A673 (cell line): ENCODE results near the gene CELF1. TPM values are rescaled to one million over a fixed set of nuclear protein-coding genes. Genes with fewer than 3 reads are reported as not detected.
A peak's percentile ranks its signal among the peaks of the same experiment; 100 is the strongest.

Experiments
- BruUV-seq: library from RNA; stranded (reverse); fragments of 400-500 nt; replicated peaks from 2 replicates; lab custom pipeline; 2021; lab: Mats Ljungman, UMichigan
- CTCF ChIA-PET: fragments of 300-600 bp; sonication (Branson Sonifier 250); formaldehyde crosslinking; loops from one replicate; lab custom pipeline; 2022; ENCODE audit warnings: antibody characterized with exemption; lab: Charles Lee
- POLR2A ChIA-PET: fragments of 300-600 bp; sonication (Branson Sonifier 250); formaldehyde crosslinking; loops from one replicate; lab custom pipeline; 2022; ENCODE audit warnings: antibody characterized with exemption; ENCODE audit not compliant: low non-redundant PET; lab: Charles Lee
- DNase-seq: peaks from one replicate; pipeline ENCODE4 v3.0.0-alpha.2; 2015; ENCODE audit warnings: low spot score
- H3K27ac ChIP-seq: fragments of 200-600 bp; sonication (generic); 2 replicates; pipeline ENCODE4 v1.5.1; 2016; ENCODE audit warnings: mixed run types, low read depth, mild to moderate bottlenecking, mixed read lengths, antibody characterized with exemption, low read length; ENCODE audit not compliant: poor library complexity, severe bottlenecking
- H3K27me3 ChIP-seq: fragments of 200-600 bp; sonication (generic); replicated peaks from 2 replicates; pipeline ENCODE4 v1.6.1; 2017; ENCODE audit warnings: mixed run types, low read depth, mild to moderate bottlenecking, mixed read lengths, antibody characterized with exemption, low read length; ENCODE audit not compliant: insufficient read depth, poor library complexity
- H3K36me3 ChIP-seq: fragments of 200-600 bp; sonication (generic); 2 replicates; pipeline ENCODE4 v1.6.1; 2016; ENCODE audit warnings: mixed run types, mild to moderate bottlenecking, mixed read lengths, antibody characterized with exemption, low read length; ENCODE audit not compliant: insufficient read depth, poor library complexity, severe bottlenecking
- H3K4me1 ChIP-seq: fragments of 200-600 bp; sonication (generic); 2 replicates; pipeline ENCODE4 v1.6.1; 2017; ENCODE audit warnings: mixed run types, mild to moderate bottlenecking, mixed read lengths, antibody characterized with exemption, low read length; ENCODE audit not compliant: insufficient read depth, poor library complexity, severe bottlenecking
- H3K4me3 ChIP-seq: fragments of 200-600 bp; sonication (generic); 2 replicates; pipeline ENCODE4 v1.5.1; 2016; ENCODE audit warnings: low read depth, mixed run types, mild to moderate bottlenecking, mixed read lengths, low read length; ENCODE audit not compliant: poor library complexity, severe bottlenecking
- H3K9me3 ChIP-seq: fragments of 200-600 bp; sonication (generic); 2 replicates; pipeline ENCODE4 v1.6.1; 2016; ENCODE audit warnings: mixed run types, low read depth, mild to moderate bottlenecking, mixed read lengths, antibody characterized with exemption, low read length; ENCODE audit not compliant: poor library complexity, severe bottlenecking
- EZH2 ChIP-seq: fragments of 200-600 bp; sonication (generic); IDR thresholded peaks from 2 replicates; pipeline ENCODE4 v1.6.1; 2017; ENCODE audit warnings: borderline replicate concordance, low read depth, mild to moderate bottlenecking, mixed read lengths, antibody characterized with exemption, low read length; ENCODE audit not compliant: poor library complexity, severe bottlenecking
- intact Hi-C: fragments of 100-400 bp; cut with micrococcal nuclease; formaldehyde crosslinking; loops from one replicate; pipeline ENCODE4 v1.10.0; 2022; ENCODE audit not compliant: unreplicated experiment
- total RNA-seq: library from RNA; stranded (reverse); gene quantifications from 2 replicates; pipeline ENCODE4 v1.2.3, GENCODE V29; 2021
- TF ChIP-seq, protein P1 (sequence below): fragments of 300-800, 200-600 bp; sonication (generic); conservative IDR thresholded peaks from 2 replicates; pipeline ENCODE4 v1.5.1; 2017; ENCODE audit warnings: low read depth, mild to moderate bottlenecking, antibody characterized with exemption, low read length, moderate library complexity, mixed read lengths

Gene CELF1
- total RNA-seq, 1 experiment from 2014 or later: 257 TPM

DNA sequence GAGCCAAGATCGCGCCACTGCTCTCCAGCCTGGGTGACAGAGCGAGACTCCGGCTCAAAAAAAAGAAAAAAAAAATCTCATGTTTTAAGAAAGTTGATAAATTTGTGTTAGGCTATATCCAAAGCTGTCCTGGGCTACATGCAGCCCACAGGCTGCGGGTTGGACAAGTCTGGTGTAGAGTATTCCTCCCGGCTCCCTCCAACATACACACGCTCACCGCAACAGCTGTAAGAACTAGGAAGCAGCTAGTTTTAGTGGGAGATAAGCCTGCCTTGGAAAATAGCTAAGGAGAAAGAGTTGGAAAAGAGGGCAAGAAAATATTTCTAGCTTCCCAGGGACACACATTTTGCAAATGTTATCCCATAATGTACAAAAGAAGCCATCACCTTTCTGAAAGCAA lies 46.6 kb downstream of the CELF1 start:
- CTCF ChIA-PET: no interaction called here
- H3K4me3 ChIP-seq: no peak overlapping the region
- peak overlapping the region; percentile 7 for H3K27ac ChIP-seq
- no TSS peak for BruUV-seq
- H3K4me1 ChIP-seq: peaks cover 23% of the 10 kb centered on the region
- H3K27me3 ChIP-seq: no peaks in the 10 kb centered on the region
- intact Hi-C loops: no loop called here
- DNase-seq: no peak
- TF ChIP-seq EZH2: no peak
- TF ChIP-seq, protein P1, sequence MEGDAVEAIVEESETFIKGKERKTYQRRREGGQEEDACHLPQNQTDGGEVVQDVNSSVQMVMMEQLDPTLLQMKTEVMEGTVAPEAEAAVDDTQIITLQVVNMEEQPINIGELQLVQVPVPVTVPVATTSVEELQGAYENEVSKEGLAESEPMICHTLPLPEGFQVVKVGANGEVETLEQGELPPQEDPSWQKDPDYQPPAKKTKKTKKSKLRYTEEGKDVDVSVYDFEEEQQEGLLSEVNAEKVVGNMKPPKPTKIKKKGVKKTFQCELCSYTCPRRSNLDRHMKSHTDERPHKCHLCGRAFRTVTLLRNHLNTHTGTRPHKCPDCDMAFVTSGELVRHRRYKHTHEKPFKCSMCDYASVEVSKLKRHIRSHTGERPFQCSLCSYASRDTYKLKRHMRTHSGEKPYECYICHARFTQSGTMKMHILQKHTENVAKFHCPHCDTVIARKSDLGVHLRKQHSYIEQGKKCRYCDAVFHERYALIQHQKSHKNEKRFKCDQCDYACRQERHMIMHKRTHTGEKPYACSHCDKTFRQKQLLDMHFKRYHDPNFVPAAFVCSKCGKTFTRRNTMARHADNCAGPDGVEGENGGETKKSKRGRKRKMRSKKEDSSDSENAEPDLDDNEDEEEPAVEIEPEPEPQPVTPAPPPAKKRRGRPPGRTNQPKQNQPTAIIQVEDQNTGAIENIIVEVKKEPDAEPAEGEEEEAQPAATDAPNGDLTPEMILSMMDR: no peak
- H3K9me3 ChIP-seq: no peaks in the 10 kb centered on the region
- POLR2A ChIA-PET: interaction anchor here (0.6 kb wide), 1 partner anchor 71 kb away, joined by 3 read pairs; no protein-coding TSS in a partner anchor
- H3K36me3 ChIP-seq: peaks cover 7% of the 10 kb centered on the region

DNA sequence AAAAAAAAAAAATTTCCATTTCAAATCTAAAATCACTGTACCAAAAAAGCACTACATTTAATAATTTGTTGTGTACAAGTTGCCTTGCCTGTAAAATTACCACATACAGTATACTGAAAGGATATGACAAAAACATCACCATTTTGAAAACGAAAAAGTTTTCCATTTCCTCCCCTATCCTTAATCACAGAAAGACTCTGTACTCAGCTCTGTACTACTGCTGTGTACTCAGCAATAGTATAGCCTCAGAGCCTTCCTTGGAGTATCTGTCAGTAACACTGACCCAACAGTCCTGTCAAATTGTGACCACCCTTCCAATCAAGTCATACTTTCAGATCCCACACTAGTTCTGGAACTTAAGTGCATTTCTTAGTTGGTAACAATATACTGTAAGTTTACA lies 48.0 kb downstream of the CELF1 start:
- CTCF ChIA-PET: interaction anchor here (0.7 kb wide), 1 partner anchor 13 kb away, joined by 3 read pairs; no protein-coding TSS in a partner anchor
- H3K27ac ChIP-seq: no peak overlapping the region
- DNase-seq: no peak
- intact Hi-C loops: no loop called here
- peaks cover 10% of the 10 kb centered on the region for H3K36me3 ChIP-seq
- no TSS peak for BruUV-seq
- TF ChIP-seq, protein P1: no peak
- no peak for TF ChIP-seq EZH2
- H3K9me3 ChIP-seq: no peaks in the 10 kb centered on the region
- peaks cover 25% of the 10 kb centered on the region for H3K4me1 ChIP-seq
- no peak overlapping the region for H3K4me3 ChIP-seq
- no peaks in the 10 kb centered on the region for H3K27me3 ChIP-seq
- POLR2A ChIA-PET: no interaction called here

DNA sequence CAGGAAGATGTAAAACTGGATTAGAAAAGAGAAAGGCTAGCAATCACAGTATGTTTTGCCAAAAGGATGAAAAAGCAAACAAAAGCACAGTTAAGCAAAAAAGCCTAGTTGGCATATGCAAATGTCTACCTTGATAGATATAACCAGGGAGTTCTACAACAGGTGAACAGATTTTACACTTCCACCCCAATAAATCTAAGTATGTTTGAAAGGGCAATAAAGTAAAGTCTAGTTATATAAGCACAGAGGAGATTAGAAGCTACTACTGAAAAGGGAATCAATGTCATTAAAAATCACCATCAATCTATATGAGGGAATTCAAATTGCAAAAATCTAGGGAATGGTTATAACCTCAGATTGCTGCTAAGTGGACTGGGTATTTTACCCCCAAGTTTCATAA lies 49.7 kb downstream of the CELF1 start:
- no TSS peak for BruUV-seq
- ChIA-PET POLR2A (no interaction called here), CTCF (no interaction called here)
- H3K27ac ChIP-seq: peak overlapping the region; percentile 0
- no peak for TF ChIP-seq EZH2
- TF ChIP-seq, protein P1: no peak
- intact Hi-C loops: no loop called here
- H3K36me3 ChIP-seq: peaks cover 21% of the 10 kb centered on the region
- no peak for DNase-seq
- H3K4me1 ChIP-seq: peaks cover 42% of the 10 kb centered on the region
- H3K9me3 ChIP-seq: no peaks in the 10 kb centered on the region
- H3K27me3 ChIP-seq: no peaks in the 10 kb centered on the region
- H3K4me3 ChIP-seq: no peak overlapping the region
